ENCODE results near the gene CAST.

- TF ChIP-seq POLR2A (IDR thresholded peaks at IDR 0.05; ENCODE audit: low read length) (no peak), GATA1 (IDR thresholded peaks at IDR 0.05; ENCODE audit: low read depth, low read length) (no peak)
These were observed 41.8 kb downstream of the CAST start for GRCh38 chr5:96703995-96704394.

Data from erythroblast (primary cell).